ENCODE results near the gene ETFB.

GRCh38 chr19:51368366-51369282, 2.4 kb upstream of the ETFB start, which contains the start of gene CLDND2:
- TF ChIP-seq EZH2 (IDR thresholded peaks at IDR 0.05): no peak
- TF ChIP-seq, protein P1, sequence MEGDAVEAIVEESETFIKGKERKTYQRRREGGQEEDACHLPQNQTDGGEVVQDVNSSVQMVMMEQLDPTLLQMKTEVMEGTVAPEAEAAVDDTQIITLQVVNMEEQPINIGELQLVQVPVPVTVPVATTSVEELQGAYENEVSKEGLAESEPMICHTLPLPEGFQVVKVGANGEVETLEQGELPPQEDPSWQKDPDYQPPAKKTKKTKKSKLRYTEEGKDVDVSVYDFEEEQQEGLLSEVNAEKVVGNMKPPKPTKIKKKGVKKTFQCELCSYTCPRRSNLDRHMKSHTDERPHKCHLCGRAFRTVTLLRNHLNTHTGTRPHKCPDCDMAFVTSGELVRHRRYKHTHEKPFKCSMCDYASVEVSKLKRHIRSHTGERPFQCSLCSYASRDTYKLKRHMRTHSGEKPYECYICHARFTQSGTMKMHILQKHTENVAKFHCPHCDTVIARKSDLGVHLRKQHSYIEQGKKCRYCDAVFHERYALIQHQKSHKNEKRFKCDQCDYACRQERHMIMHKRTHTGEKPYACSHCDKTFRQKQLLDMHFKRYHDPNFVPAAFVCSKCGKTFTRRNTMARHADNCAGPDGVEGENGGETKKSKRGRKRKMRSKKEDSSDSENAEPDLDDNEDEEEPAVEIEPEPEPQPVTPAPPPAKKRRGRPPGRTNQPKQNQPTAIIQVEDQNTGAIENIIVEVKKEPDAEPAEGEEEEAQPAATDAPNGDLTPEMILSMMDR (IDR thresholded peaks at IDR 0.05 in 2 of 3, conservative IDR thresholded peaks at IDR 0.05 in 1 of 3; ENCODE audit: borderline replicate concordance in 1 of 3, insufficient read depth in 1 of 3, low read depth in 2 of 3, low read length in 2 of 3): no peak
- no peak for TF ChIP-seq POLR2AphosphoS5 (IDR thresholded peaks at IDR 0.05; ENCODE audit: low read depth, low read length)
- TF ChIP-seq ZFX (IDR thresholded peaks at IDR 0.05): peak; percentile 38; the same call in 1 of the 2 replicates

Data from HCT116 (cell line).